OCI-M2 (cell line): Measurements from ENCODE around the gene STK16.
"Not testable (repeated sequence)": the region's sequence is repeated elsewhere in the genome, so short reads cannot be mapped to it uniquely, and the experiment has no call there.

Experiments used
- DNase-seq: peaks from one replicate; lab custom pipeline; 2025; ENCODE audit not compliant: unreplicated experiment; lab: John Stamatoyannopoulos, UW

Gene STK16

GRCh38 chr2:219243291-219243761, 2.0 kb upstream of the STK16 start:
- no peak for DNase-seq

- DNase-seq, result no peak
These were observed 511 bp upstream of the STK16 start for GRCh38 chr2:219244789-219245147.

- DNase-seq, result no peak
These were observed 586 bp downstream of the STK16 start for GRCh38 chr2:219245899-219246230.

GRCh38 chr2:219246559-219246958, 1.3 kb downstream of the STK16 start:
- no peak for DNase-seq

- no peak for DNase-seq
These were observed 2.7 kb downstream of the STK16 start for GRCh38 chr2:219247678-219248642.

GRCh38 chr2:219248845-219249202, 3.5 kb downstream of the STK16 start:
- no peak for DNase-seq

- no peak for DNase-seq
These were observed 4.1 kb downstream of the STK16 start for GRCh38 chr2:219249203-219249980.

- DNase-seq, result no peak
These were observed 4.9 kb downstream of the STK16 start for GRCh38 chr2:219250049-219250781.

- no peak for DNase-seq
These were observed 6.4 kb downstream of the STK16 start for GRCh38 chr2:219251656-219252055.

GRCh38 chr2:219252084-219252483, 6.8 kb downstream of the STK16 start:
- no peak for DNase-seq

- no peak for DNase-seq
These were observed 7.3 kb downstream of the STK16 start for GRCh38 chr2:219252570-219252899.

- no peak for DNase-seq
These were observed 7.8 kb downstream of the STK16 start, which contains the start of gene TUBA4B for GRCh38 chr2:219252900-219253752. TSS of gene TUBA4B (plus strand) at chr2:219253243. CDS start at chr2:219253408, 165 bp downstream.

- DNase-seq, result peak; percentile 29
These were observed 8.7 kb downstream of the STK16 start, which contains the start of gene TUBA4A for GRCh38 chr2:219253753-219254589. TSS of gene TUBA4A (minus strand) at chr2:219253918. CDS start at chr2:219253858, 60 bp downstream.

GRCh38 chr2:219254590-219255201, 9.4 kb downstream of the STK16 start:
- no peak for DNase-seq

GRCh38 chr2:219258942-219259341, 13.7 kb downstream of the STK16 start:
- not testable (repeated sequence) for DNase-seq

GRCh38 chr2:219261024-219261855, 16.0 kb downstream of the STK16 start:
- no peak for DNase-seq

GRCh38 chr2:219266232-219266631, 21.0 kb downstream of the STK16 start:
- DNase-seq, result no peak

GRCh38 chr2:219266886-219267285, 21.6 kb downstream of the STK16 start:
- DNase-seq, result no peak
